DMS114 treated with DMSO at 0.1 percent for 48 hours (cell line): ENCODE measurements around the gene GRIPAP1.
A peak's percentile ranks its signal among the peaks of the same experiment; 100 is the strongest.

Source experiments
- DNase-seq: peaks from one replicate; lab custom pipeline; 2025; ENCODE audit not compliant: unreplicated experiment; lab: John Stamatoyannopoulos, UW

Gene GRIPAP1

GRCh38 chrX:48961585-48962091, 40.4 kb downstream of the GRIPAP1 start:
- DNase-seq: no peak

GRCh38 chrX:48960291-48960690, 41.8 kb downstream of the GRIPAP1 start:
- no peak for DNase-seq

GRCh38 chrX:48958635-48959094, 43.4 kb downstream of the GRIPAP1 start:
- DNase-seq: no peak

- peak; percentile 94 for DNase-seq
These were observed 44.0 kb downstream of the GRIPAP1 start for GRCh38 chrX:48957827-48958634.

- peak; percentile 59 for DNase-seq
These were observed 44.6 kb downstream of the GRIPAP1 start, which contains the start of gene OTUD5 for GRCh38 chrX:48957477-48957826. Gene OTUD5, minus strand, starts transcription at chrX:48957607. Its CDS starts 37 bp downstream, at chrX:48957570.

GRCh38 chrX:48956728-48957414, 45.2 kb downstream of the GRIPAP1 start:
- no peak for DNase-seq

GRCh38 chrX:48948589-48948988, 53.5 kb downstream of the GRIPAP1 start:
- no peak for DNase-seq

GRCh38 chrX:48945517-48946348, 56.3 kb downstream of the GRIPAP1 start:
- DNase-seq: peak; percentile 55

GRCh38 chrX:48942895-48943294, 59.2 kb downstream of the GRIPAP1 start:
- DNase-seq: no peak

GRCh38 chrX:48940404-48940955, 61.6 kb downstream of the GRIPAP1 start:
- no peak for DNase-seq

GRCh38 chrX:48939524-48940228, 62.4 kb downstream of the GRIPAP1 start:
- no peak for DNase-seq

- DNase-seq: no peak
These were observed 63.2 kb downstream of the GRIPAP1 start for GRCh38 chrX:48938721-48939425.

GRCh38 chrX:48937054-48937907, 64.8 kb downstream of the GRIPAP1 start:
- no peak for DNase-seq

GRCh38 chrX:48936429-48937053, 65.5 kb downstream of the GRIPAP1 start:
- DNase-seq: no peak

GRCh38 chrX:48935301-48935670, 66.8 kb downstream of the GRIPAP1 start:
- no peak for DNase-seq

- DNase-seq: no peak
These were observed 67.3 kb downstream of the GRIPAP1 start for GRCh38 chrX:48934581-48935300.

GRCh38 chrX:48933757-48934156, 68.3 kb downstream of the GRIPAP1 start:
- no peak for DNase-seq
